Natural killer cell (primary cell): ENCODE data around the gene DCAF10. TPM values are rescaled to one million over a fixed set of nuclear protein-coding genes. Genes with fewer than 3 reads are reported as not detected.

Source experiments
- ATAC-seq, 3 donors: fragments of 150-1000 bp in 2 of 3; fragments of 200-7000 bp in 1 of 3; cut with Tn5 transposase; 1 replicate in 1 of 3; 2 replicates in 2 of 3; pipeline ENCODE4 v1.10.0; 2021; ENCODE audit warnings: mild to moderate bottlenecking in 2 of 3, moderate library complexity in 2 of 3
- DNase-seq, 2 donors: peaks; one replicate each; pipeline versions ENCODE4 v3.0.0 to v3.0.0-alpha.2; 2013 to 2021; ENCODE audit warnings: mixed read lengths in 1 of 2
- H3K27ac ChIP-seq: one replicate; pipeline ENCODE4 v1.5.1; 2013; ENCODE audit warnings: mild to moderate bottlenecking, low read length
- H3K27me3 ChIP-seq: one replicate; pipeline ENCODE4 v1.6.1; 2013; ENCODE audit warnings: low read length; ENCODE audit not compliant: control insufficient read depth, insufficient read depth
- H3K36me3 ChIP-seq: one replicate; pipeline ENCODE4 v1.6.1; 2013; ENCODE audit warnings: low read length; ENCODE audit not compliant: control insufficient read depth, insufficient read depth
- H3K4me1 ChIP-seq: one replicate; pipeline ENCODE4 v1.6.1; 2013; ENCODE audit warnings: low read length; ENCODE audit not compliant: control insufficient read depth, insufficient read depth
- H3K4me3 ChIP-seq: one replicate; pipeline ENCODE4 v1.5.1; 2013; ENCODE audit warnings: low read length
- H3K9me3 ChIP-seq: one replicate; pipeline ENCODE4 v1.6.1; 2013; ENCODE audit warnings: low read length; ENCODE audit not compliant: control insufficient read depth, insufficient read depth
- H3K27ac Mint-ChIP-seq, 2 donors: one replicate each; pipeline ENCODE4 v1.8.0; 2022; ENCODE audit warnings: mild to moderate bottlenecking in 2 of 2, mixed read lengths in 2 of 2, moderate library complexity in 1 of 2
- H3K27me3 Mint-ChIP-seq, 2 donors: one replicate each; pipeline ENCODE4 v1.8.0; 2022; ENCODE audit warnings: low read depth in 2 of 2, mixed read lengths in 2 of 2
- H3K36me3 Mint-ChIP-seq: one replicate; pipeline ENCODE4 v1.8.0; 2022; ENCODE audit warnings: mixed read lengths
- H3K4me1 Mint-ChIP-seq, 2 donors: one replicate each; pipeline ENCODE4 v1.8.0; 2022; ENCODE audit warnings: mixed read lengths in 2 of 2
- H3K4me3 Mint-ChIP-seq: one replicate; pipeline ENCODE4 v1.8.0; 2022; ENCODE audit warnings: mild to moderate bottlenecking, moderate library complexity, mixed read lengths
- H3K9me3 Mint-ChIP-seq, 2 donors: one replicate each; pipeline ENCODE4 v1.8.0; 2022; ENCODE audit warnings: mixed read lengths in 2 of 2
- CTCF ChIP-seq: fragments of 200-600 bp; IDR thresholded peaks from one replicate; pipeline ENCODE4 v1.8.0; 2022; ENCODE audit warnings: antibody characterized with exemption
- WGBS: methylation state at CpG from one replicate; pipeline ENCODE4 v1.1.7; 2013; ENCODE audit warnings: missing lambda C conversion rate; ENCODE audit not compliant: insufficient coverage; 5-methylcytosine and 5-hydroxymethylcytosine counted together
- intact Hi-C: fragments of 100-400 bp; cut with micrococcal nuclease; formaldehyde crosslinking; loops from one replicate; pipeline ENCODE4 v1.14.2; 2022
- total RNA-seq, 4 donors: library from RNA; stranded (reverse); fragments of 120-200 nt in 1 of 4; gene quantifications; one replicate each; pipeline versions ENCODE4 v1.2.3 to v1.2.4, GENCODE V29; 2013 to 2022

The DCAF10 gene
- total RNA-seq, 3 donors from 2014 or later (not counting 1 experiment from before 2014, with no cell fraction given): 12.9 to 21.0 (median 18.5) TPM

- peaks cover 7% of the 10 kb centered on the region for H3K36me3 Mint-ChIP-seq
- intact Hi-C loops: no loop called here
- no peak for ATAC-seq
- H3K27ac Mint-ChIP-seq: no peak overlapping the region
- no peaks in the 10 kb centered on the region for H3K4me1 Mint-ChIP-seq
- DNase-seq: no peak
- Histone ChIP-seq H3K4me1 (no peaks in the 10 kb centered on the region), H3K27me3 (no peaks in the 10 kb centered on the region), H3K36me3 (peaks cover 45% of the 10 kb centered on the region), H3K27ac (no peak overlapping the region), H3K4me3 (no peak overlapping the region), H3K9me3 (no peaks in the 10 kb centered on the region)
- no peak for TF ChIP-seq CTCF
- no peaks in the 10 kb centered on the region for H3K27me3 Mint-ChIP-seq
- 93% methylated on average over 3 of the region's 3 CpGs for WGBS
- H3K4me3 Mint-ChIP-seq: no peak overlapping the region
- no peaks in the 10 kb centered on the region for H3K9me3 Mint-ChIP-seq
Measured at GRCh38 chr9:37862530-37862929, 61.9 kb downstream of the DCAF10 start.

- no peak for TF ChIP-seq CTCF
- Histone ChIP-seq H3K36me3 (peaks cover 6% of the 10 kb centered on the region), H3K4me1 (no peaks in the 10 kb centered on the region), H3K27me3 (no peaks in the 10 kb centered on the region), H3K9me3 (no peaks in the 10 kb centered on the region), H3K27ac (no peak overlapping the region), H3K4me3 (no peak overlapping the region)
- Mint-ChIP-seq H3K36me3 (no peaks in the 10 kb centered on the region), H3K4me3 (no peak overlapping the region), H3K4me1 (no peaks in the 10 kb centered on the region), H3K27ac (no peak overlapping the region), H3K27me3 (no peaks in the 10 kb centered on the region), H3K9me3 (no peaks in the 10 kb centered on the region)
- ATAC-seq (no peak), DNase-seq (no peak)
- WGBS: 96% methylated on average over 5 of the region's 5 CpGs
- intact Hi-C loops: no loop called here
Measured at GRCh38 chr9:37870081-37870798, 69.6 kb downstream of the DCAF10 start.

GRCh38 chr9:37870799-37871176 lies 70.2 kb downstream of the DCAF10 start:
- Mint-ChIP-seq H3K27me3 (no peaks in the 10 kb centered on the region), H3K36me3 (no peaks in the 10 kb centered on the region), H3K4me3 (no peak overlapping the region), H3K4me1 (no peaks in the 10 kb centered on the region), H3K27ac (no peak overlapping the region), H3K9me3 (no peaks in the 10 kb centered on the region)
- H3K27me3 ChIP-seq: no peaks in the 10 kb centered on the region
- H3K36me3 ChIP-seq: peaks cover 3% of the 10 kb centered on the region
- no peaks in the 10 kb centered on the region for H3K4me1 ChIP-seq
- intact Hi-C loops: no loop called here
- ATAC-seq: no peak
- TF ChIP-seq CTCF: no peak
- no peak overlapping the region for H3K27ac ChIP-seq
- no peak for DNase-seq
- H3K9me3 ChIP-seq: no peaks in the 10 kb centered on the region
- WGBS: 89% methylated on average over 4 of the region's 5 CpGs
- H3K4me3 ChIP-seq: no peak overlapping the region

- Histone ChIP-seq H3K4me3 (no peak overlapping the region), H3K27me3 (no peaks in the 10 kb centered on the region), H3K9me3 (no peaks in the 10 kb centered on the region), H3K27ac (no peak overlapping the region), H3K36me3 (peaks cover 4% of the 10 kb centered on the region), H3K4me1 (no peaks in the 10 kb centered on the region)
- Mint-ChIP-seq H3K4me1 (no peaks in the 10 kb centered on the region), H3K27me3 (no peaks in the 10 kb centered on the region), H3K9me3 (no peaks in the 10 kb centered on the region), H3K36me3 (no peaks in the 10 kb centered on the region), H3K4me3 (no peak overlapping the region), H3K27ac (no peak overlapping the region)
- no peak for DNase-seq
- no peak for ATAC-seq
- 89% methylated on average over 2 of the region's 2 CpGs for WGBS
- TF ChIP-seq CTCF: no peak
- intact Hi-C loops: no loop called here
Measured at GRCh38 chr9:37873955-37874354, 73.4 kb downstream of the DCAF10 start.
